Kidney epithelial cell (primary cell): Measurements from ENCODE around the gene HTRA3. TPM values are rescaled to one million over a fixed set of nuclear protein-coding genes. Genes with fewer than 3 reads are reported as not detected.

Experiments
- DNase-seq: peaks from one replicate; pipeline ENCODE4 v3.0.0-alpha.2; 2010; ENCODE audit warnings: low read depth
- H3K27me3 ChIP-seq: 2 replicates; pipeline ENCODE4 v1.6.0; 2011; ENCODE audit warnings: low read length; ENCODE audit not compliant: control insufficient read depth, insufficient read depth
- H3K36me3 ChIP-seq: 2 replicates; pipeline ENCODE4 v1.5.1; 2011; ENCODE audit warnings: low read length; ENCODE audit not compliant: control insufficient read depth, insufficient read depth
- H3K4me3 ChIP-seq: 2 replicates; pipeline ENCODE4 v1.5.1; 2011; ENCODE audit warnings: low read depth, mild to moderate bottlenecking, control low read depth, low read length
- total RNA-seq: library from RNA; depleted of rRNA; stranded (reverse); fragments of >200 nt; gene quantifications from 2 replicates; pipeline ENCODE4 v1.2.3, GENCODE V29; 2015
- TF ChIP-seq, protein P1 (sequence below): IDR thresholded peaks from 2 replicates; pipeline ENCODE4 v1.5.1; 2011; ENCODE audit warnings: mild to moderate bottlenecking, moderate library complexity, low read length, control low read depth, inconsistent platforms; ENCODE audit not compliant: insufficient read depth, poor library complexity, severe bottlenecking

HTRA3 gene
- total RNA-seq, 1 donor from 2014 or later, result 4.7 TPM

DNA sequence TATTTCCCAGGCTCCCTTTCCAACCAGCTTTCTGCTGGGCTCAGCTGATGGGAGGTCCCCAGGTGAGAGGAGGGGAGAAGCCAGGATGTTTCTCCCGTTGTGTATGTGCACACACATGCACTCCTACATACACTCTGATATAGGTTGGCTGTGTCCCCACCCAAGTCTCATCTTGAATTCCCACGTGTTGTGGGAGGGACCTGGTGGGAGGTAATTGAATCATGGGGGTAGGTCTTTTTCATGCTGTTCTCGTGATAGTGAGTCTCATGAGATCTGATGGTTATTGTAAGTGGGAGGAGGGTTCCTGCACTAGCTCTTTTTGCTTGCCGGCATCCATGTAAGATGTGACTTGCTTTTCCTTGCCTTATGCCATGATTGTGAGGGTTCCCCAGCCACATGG lies 11.7 kb upstream of the HTRA3 start:
- no peaks in the 10 kb centered on the region for H3K27me3 ChIP-seq
- TF ChIP-seq, protein P1, sequence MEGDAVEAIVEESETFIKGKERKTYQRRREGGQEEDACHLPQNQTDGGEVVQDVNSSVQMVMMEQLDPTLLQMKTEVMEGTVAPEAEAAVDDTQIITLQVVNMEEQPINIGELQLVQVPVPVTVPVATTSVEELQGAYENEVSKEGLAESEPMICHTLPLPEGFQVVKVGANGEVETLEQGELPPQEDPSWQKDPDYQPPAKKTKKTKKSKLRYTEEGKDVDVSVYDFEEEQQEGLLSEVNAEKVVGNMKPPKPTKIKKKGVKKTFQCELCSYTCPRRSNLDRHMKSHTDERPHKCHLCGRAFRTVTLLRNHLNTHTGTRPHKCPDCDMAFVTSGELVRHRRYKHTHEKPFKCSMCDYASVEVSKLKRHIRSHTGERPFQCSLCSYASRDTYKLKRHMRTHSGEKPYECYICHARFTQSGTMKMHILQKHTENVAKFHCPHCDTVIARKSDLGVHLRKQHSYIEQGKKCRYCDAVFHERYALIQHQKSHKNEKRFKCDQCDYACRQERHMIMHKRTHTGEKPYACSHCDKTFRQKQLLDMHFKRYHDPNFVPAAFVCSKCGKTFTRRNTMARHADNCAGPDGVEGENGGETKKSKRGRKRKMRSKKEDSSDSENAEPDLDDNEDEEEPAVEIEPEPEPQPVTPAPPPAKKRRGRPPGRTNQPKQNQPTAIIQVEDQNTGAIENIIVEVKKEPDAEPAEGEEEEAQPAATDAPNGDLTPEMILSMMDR, result no peak
- DNase-seq, result no peak
- H3K4me3 ChIP-seq, result no peak overlapping the region
- H3K36me3 ChIP-seq, result no peaks in the 10 kb centered on the region

DNA sequence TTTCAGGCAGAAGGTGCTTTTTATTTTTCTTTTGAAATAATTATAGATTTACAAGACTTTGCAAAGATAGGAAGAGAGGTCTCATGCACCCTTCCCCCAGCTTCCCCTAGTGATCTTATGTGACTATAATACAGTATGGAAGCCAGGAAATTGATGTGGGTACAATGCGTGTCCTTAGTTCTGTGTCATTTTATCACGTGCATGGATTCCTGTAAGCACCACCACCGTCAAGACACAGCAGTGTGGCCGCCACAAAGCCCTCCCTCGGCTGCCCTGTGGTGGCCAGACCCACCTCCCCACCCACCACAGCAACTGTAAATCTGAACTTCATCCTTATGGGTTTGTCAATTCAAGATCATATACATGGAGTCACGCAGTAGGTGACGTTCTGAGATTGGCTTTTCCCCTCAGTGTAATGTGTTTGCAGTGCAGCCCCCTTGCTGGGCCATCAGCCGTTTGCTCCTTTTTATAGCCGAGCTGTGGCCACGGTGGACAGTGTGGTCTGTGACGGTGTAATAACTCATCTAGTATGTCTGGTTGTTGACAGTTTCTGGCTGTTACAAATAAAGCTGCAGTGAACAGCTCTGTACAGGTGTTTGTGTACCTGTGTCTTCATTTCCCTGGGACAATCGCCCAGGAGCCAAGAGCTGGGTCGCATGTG lies 10.9 kb upstream of the HTRA3 start:
- Histone ChIP-seq H3K36me3 (no peaks in the 10 kb centered on the region), H3K4me3 (no peak overlapping the region), H3K27me3 (no peaks in the 10 kb centered on the region)
- DNase-seq, result no peak
- TF ChIP-seq, protein P1, result no peak

DNA sequence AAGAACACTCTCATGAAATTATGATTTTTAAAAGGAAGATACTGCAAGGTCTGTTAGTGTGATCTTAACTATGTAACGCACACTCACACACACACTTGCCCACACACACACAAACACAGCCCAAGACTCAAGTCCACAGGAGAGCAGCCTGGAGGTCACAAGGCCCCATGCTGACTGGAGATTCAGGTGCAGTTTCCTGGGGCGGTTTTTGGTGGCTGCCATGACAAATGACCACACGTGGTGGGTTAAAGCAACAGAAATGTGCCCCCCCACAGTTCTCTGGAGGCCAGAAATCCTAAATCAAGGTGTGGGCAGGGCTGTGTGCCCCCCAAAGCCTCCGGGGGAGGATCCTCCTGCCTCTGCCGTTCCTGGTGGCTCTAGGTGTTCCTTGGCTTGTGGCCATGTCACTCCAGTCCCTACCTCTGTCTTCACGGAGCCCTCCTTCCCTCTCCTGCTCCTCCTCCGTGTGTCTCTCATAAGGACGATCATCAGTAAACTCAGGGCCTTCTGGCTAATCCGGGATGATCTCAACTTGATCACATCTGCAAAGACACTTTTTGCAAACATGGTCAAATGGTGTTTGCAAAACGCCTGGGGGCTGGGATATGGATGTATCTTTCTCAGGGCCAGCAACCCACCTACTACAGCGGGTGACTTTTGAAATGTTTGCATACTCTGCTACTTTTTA lies 9.7 kb upstream of the HTRA3 start:
- TF ChIP-seq, protein P1, result no peak
- H3K36me3 ChIP-seq, result no peaks in the 10 kb centered on the region
- H3K27me3 ChIP-seq, result no peaks in the 10 kb centered on the region
- DNase-seq, result no peak
- H3K4me3 ChIP-seq, result no peak overlapping the region

DNA sequence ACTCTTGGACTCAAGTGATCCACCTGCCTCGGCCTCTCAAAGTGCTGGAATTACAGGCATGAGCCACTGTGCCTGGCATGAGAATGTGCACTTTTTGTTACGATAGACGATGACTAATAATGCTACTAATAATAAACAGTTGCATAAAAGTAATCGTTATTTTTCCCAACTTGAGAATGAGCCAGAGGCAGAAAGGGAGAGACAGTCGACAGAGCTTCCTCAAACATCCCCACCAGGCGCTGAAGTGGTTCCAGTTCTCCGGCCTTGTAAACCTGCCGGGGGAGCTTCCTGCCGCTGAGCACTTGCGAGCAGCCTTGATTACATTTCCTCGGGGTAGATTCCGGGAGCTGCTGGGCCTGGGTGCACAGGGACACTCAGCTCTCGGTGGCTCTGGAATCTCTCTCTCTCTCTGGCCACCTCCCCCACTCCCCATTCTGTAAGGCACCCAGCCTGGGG lies 8.9 kb upstream of the HTRA3 start:
- H3K27me3 ChIP-seq, result peaks cover 4% of the 10 kb centered on the region
- DNase-seq, result no peak
- H3K4me3 ChIP-seq, result no peak overlapping the region
- no peaks in the 10 kb centered on the region for H3K36me3 ChIP-seq
- TF ChIP-seq, protein P1, result no peak

DNA sequence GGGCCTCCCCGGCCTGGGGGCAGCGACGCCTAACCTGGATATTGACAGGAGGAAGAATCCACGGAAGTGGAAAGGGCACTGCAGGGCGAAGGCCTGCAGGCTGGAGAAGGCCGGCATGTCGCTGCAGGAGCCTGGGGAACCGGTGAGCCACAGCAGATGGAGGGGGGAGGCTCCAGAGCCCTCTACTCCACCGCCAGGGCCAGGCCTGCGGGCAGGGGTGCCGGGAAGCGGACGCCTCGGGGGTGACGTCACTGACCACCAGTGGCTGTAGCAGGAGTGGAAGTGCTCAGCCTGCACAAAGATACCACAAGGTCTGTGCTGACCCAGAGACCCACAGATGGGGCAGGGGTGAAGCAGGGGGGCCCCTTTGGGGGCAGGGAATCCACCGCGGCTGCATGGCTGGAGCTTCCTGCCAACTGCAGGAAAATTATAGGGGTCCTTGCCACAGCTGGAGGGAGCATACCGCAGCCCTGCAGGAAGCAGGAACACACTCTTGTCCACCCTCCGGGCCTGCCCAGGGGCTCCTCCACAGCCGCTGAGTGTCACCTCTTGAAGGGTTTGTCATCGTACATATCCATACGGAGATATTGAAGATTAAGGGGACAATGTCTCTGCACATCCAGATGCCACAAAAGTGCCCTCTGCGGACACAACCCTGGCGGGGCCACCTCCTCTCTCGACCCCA lies 7.6 kb upstream of the HTRA3 start:
- Histone ChIP-seq H3K27me3 (peaks cover 4% of the 10 kb centered on the region), H3K4me3 (no peak overlapping the region), H3K36me3 (no peaks in the 10 kb centered on the region)
- no peak for DNase-seq
- TF ChIP-seq, protein P1, result no peak
